Stimulated activated CD4-positive, alpha-beta T cell treated with anti-CD3 and anti-CD28 coated beads, TNF-alpha, amount 100 ng/mL, for 24 hours (primary cell): ENCODE results near the gene ZNF524.

Source experiments
- DNase-seq, 3 experiments: peaks; one replicate each; pipeline ENCODE4 v3.0.0-alpha.2; 2020; ENCODE audit warnings: low read depth in 3 of 3

The ZNF524 gene

GRCh38 chr19:55602104-55603001 is 2.3 kb downstream of the ZNF524 start:
- no peak for DNase-seq

DNA sequence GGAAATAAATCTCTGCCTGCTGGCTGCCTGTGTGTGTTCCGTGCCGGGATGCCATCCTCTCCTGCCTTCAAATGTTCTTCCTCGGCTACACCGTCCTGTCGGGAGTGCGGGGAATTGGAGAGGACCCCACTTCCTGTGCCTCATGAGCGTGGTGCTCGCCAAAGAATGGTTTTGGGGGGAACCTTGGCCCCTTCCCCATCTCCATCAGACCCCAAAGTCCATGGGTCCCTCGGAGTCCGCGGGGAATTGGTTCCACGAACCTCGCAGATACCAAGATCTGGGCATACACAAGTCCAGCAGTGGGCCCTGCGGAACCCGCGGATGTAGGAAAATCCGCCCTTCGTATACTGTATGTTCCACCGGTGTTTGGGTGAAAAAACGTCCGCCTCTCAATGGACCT is 3.0 kb downstream of the ZNF524 start:
- no peak for DNase-seq

DNA sequence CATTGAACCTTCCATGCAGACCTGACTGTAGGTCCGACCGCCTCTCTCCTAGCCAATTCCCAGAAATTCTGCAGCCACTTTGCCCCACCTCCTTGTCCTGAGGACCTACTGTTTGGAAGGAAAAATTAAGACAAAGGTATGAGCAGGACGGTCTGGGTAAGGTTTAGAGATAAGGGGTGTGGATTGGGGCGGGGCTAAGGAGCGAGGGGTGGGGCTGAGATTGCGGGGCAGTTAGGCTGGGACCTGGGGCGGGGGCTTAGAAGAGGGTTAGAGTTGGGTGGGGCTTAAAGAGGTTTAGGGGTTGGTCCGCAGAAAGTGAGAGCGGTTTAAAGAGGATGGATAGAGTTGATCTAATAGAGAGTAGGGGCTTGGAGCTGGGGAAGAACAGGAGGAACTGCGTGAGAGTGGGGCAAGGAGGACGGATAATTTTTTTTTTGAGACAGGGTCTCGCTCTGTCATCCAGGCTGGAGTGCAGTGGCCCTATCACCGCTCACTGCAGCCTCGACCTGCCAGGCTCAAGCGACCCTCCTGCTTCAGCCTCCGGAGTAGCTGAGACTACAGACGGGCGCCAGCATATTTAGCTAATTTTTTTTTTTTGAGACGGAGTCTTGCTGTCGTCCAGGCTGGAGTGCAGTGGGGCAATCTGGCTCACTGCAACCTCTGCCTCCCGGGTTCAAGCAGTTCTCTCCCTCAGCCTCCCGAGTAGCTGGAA is 3.6 kb downstream of the ZNF524 start:
- no peak for DNase-seq

DNA sequence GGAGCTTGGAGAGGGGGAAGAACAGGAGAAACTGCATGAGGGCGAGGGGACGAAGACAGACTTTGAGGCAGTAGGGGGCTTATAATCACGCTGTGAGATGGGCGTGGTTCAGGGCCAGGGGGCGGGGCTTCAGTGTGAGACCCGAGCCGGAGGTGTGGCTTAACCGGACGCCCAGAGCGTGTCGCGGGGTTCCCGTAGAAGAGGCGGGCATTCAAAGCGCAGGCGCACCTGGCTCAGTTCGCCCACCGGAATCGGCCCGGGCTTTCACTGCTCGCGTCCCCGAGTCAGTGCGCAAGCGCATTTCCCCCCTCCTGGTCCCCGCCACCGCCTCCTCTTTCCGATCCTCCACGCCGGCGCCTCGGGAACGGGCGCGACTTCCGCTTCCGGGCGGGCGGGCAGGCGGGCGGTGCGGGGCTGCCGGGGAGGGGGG is 5.1 kb downstream of the ZNF524 start:
- DNase-seq = peak; percentile 98 to 99 (median 99)

DNA sequence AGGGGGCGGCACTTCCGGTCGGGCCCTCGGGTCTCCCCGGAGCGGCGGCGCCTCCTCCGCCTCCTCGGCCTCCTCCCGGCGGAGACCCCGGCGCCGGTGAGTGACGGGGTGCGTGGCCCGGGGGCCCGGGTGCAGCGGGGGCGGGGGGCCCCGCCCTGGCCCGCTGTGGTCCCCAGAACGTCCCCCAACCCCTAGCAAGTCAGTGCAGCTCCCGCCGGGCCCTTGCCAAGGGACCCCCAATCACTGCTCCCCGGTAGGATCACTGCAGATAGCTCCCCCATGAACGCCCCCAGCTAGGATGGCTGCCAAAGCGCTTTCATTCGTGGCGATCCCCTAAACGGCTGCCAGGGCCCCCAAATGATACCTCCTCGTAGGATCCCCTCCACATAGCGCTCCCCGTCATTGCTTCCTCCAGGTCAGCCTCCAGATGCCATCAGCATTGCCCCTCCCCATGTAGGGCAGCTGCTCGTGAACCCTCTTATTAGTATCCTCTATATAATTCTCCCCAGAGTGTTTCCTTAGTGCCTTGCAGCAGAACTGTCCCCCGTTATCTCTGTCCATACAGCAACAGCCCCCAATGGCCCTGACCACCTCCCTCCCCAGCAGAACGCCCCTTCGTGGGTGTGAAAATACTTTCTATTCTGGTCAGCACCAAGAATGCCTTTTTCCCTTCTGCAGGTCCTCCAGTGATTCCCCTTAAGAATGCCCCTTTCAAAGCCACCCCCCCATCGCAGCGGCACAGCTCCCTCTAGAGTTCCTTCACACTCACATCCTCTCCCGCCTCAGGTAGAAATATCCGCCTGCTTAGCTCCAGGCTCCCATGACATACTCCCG is 5.8 kb downstream of the ZNF524 start, which contains the start of gene ZNF865:
TSS of gene ZNF865 (plus strand) at position 11 of the 834 bp plus-strand sequence. CDS start 7,972 bp downstream, outside the sequence.
- peak; percentile 56 to 69 (median 62) for DNase-seq

DNA sequence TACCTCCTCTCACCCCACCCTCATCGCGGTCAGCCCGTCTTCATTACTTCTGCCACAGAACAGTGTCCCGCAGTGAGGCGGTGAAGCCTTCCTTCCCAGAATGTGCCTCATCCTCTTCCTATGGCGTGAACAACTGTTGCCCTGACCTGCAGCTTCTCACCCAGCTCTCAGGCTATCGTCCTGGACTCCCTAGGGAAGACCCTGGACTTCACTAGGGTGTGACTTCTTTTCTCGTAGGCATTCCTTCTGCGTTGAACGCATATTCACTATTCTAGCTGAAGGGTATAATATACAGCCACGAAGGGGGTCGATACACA is 6.3 kb downstream of the ZNF524 start:
- no peak for DNase-seq

DNA sequence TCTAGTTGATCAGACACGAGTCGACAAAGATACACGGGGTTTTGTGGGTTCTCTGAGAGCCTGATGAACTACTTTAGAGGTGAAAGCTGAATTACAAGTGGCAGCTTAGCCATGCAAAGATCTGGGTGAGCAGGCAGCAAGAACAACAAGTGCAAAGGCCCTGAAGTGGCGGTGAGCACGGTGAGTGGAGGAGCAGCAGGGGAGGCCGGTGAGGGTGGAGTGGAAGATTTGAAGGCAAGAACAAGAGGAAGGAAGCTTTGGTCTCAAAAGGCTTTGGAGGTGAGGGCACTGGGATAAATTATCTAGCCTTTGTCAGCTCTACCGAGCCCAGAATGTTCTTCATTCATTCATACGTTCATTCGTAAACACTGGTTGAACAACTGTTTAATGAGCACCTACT is 6.7 kb downstream of the ZNF524 start:
- no peak for DNase-seq

DNA sequence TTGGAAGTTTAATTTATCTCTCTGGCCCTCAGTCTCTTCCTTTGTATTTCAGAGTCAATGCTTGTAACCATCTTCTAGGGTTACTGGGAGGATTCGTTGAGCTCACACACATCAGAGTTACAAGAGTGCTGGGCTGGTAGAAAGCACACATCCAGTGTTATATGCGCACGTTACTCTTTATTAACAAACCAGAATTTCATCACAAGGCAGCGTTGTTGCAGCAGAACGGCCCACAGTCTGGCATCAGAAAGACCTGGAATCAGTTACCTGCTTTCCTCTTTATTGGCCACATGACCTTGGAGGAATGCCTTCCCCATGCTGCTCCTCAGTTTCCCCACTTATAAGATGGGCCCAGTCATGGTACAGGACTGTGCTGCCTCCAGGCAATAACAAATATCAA is 9.2 kb downstream of the ZNF524 start:
- no peak for DNase-seq

GRCh38 chr19:55611300-55611982 is 11.4 kb downstream of the ZNF524 start:
- no peak for DNase-seq

DNA sequence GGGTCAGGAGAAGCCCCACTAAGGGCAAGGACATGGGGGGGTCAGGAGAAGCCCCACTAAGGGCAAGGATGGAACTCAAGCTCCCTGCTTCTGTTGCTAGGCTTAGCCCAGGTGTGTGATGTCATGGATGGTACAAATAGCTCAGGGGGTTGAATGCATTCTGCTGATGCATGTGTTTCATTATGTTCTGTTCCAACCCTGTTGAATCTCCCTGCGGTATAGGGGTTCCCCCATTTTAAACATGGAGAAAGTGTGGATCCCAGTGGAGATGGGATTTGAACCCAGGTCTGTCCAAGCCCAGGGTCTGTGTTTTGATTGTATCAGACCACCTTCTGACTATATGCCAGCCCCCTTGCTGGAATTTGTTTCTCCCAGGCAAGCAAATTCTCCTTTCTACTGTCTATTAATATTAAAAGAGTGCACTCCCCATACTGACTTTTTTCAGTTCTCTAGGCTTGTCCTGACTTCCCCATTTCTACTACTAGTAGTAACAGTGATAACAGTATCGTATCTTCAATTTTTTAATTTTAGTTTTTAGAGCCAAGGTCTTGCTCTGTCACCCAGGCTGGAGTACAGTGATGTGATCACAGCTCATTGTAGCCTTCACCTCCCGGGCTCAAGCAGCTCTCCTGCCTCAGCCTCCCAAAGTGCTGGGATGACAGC is 12.0 kb downstream of the ZNF524 start:
- no peak for DNase-seq

DNA sequence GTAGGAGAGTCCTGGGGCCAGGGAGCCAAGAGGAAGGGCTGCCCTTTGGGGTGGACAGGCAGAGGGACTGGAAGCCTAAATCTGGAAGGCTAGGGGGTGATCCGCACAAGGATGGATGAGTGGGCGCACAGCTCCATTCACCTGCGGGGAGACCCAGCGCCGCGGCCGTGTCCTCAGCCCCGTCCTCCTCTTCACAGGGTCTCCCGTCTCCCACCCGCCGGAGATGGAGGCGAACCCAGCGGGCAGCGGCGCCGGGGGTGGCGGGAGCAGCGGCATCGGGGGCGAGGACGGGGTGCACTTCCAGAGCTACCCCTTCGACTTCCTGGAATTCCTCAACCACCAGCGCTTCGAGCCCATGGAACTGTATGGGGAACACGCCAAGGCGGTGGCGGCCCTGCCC is 13.3 kb downstream of the ZNF524 start:
- no peak for DNase-seq

DNA sequence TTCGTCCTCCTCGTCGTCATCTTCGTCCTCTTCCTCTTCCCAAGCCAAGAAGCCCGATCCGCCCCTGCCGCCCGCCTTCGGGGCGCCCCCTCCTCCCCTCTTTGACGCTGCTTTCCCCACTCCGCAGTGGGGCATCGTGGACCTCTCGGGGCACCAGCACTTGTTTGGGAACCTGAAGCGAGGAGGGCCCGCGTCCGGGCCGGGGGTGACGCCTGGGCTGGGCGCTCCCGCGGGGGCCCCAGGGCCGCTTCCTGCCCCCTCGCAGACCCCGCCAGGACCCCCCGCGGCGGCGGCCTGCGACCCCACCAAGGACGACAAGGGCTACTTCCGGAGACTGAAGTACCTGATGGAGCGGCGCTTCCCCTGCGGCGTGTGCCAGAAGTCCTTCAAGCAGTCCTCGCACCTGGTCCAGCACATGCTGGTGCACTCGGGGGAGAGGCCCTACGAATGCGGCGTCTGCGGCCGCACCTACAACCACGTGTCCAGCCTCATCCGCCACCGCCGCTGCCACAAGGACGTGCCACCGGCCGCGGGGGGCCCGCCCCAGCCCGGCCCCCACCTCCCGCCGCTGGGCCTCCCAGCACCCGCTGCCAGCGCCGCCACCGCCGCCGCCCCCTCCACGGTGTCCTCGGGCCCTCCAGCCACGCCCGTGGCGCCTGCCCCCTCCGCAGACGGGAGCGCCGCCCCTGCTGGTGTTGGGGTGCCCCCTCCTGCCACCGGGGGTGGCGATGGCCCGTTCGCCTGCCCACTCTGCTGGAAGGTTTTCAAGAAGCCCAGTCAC is 14.0 kb downstream of the ZNF524 start:
- DNase-seq = no peak

DNA sequence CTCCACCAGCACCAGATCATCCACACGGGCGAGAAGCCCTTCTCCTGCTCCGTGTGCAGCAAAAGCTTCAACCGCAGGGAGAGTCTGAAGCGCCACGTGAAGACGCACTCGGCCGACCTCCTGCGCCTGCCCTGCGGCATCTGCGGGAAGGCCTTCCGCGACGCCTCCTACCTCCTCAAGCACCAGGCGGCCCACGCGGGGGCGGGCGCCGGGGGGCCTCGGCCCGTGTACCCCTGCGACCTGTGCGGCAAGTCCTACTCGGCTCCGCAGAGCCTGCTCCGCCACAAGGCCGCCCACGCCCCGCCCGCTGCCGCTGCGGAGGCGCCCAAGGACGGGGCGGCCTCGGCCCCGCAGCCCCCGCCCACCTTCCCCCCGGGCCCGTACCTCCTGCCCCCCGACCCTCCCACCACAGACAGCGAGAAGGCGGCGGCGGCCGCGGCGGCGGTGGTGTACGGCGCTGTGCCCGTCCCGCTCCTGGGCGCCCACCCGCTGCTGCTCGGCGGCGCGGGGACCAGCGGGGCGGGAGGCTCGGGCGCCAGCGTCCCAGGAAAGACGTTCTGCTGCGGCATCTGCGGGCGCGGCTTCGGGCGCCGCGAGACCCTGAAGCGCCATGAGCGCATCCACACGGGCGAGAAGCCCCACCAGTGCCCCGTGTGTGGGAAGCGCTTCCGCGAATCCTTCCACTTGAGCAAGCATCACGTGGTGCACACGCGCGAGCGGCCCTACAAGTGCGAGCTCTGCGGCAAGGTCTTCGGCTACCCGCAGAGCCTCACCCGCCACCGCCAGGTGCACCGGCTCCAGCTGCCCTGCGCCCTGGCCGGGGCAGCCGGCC is 14.8 kb downstream of the ZNF524 start:
- DNase-seq = no peak

DNA sequence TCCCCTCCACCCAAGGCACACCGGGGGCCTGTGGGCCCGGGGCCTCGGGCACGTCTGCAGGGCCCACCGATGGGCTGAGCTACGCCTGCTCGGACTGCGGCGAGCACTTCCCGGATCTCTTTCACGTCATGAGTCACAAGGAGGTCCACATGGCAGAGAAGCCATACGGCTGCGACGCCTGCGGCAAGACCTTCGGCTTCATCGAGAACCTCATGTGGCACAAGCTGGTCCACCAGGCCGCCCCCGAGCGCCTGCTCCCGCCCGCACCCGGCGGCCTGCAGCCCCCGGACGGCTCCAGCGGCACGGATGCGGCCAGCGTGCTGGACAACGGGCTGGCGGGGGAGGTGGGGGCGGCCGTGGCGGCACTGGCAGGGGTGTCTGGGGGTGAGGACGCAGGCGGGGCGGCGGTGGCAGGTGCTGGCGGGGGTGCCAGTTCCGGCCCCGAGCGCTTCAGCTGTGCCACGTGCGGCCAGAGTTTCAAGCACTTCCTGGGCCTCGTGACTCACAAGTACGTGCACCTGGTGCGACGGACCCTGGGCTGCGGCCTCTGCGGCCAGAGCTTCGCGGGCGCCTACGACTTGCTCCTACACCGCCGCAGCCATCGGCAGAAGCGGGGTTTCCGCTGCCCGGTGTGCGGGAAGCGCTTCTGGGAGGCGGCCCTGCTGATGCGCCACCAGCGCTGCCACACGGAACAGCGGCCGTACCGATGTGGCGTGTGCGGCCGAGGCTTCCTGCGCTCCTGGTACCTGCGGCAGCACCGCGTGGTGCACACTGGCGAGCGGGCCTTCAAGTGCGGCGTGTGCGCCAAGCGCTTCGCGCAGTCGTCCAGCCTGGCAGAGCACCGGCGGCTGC is 15.7 kb downstream of the ZNF524 start:
- DNase-seq = no peak

- no peak for DNase-seq
These were observed 16.3 kb downstream of the ZNF524 start for GRCh38 chr19:55616395-55616875.

- DNase-seq = no peak
These were observed 17.3 kb downstream of the ZNF524 start for GRCh38 chr19:55617426-55617825.

GRCh38 chr19:55618426-55618825 is 18.3 kb downstream of the ZNF524 start:
- no peak for DNase-seq

DNA sequence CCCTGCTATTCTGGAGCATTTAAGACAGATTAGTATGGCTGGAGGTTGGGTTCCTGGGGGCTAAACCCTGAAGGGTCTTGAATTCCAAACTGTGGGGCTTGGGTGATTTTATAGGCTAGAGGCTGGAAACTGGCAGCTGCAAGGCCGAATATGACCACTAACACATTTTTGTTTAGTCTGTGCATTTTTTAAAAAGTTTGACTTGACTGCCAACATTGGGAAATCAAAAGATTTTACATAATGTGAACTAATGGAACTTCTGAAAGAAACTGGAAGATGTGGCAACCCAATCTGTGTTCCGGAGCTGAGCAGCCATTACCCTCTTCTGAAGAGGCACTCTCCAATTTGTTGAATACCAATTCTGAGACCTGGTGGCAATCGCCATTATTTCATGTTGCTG is 19.2 kb downstream of the ZNF524 start:
- no peak for DNase-seq
